ENCODE data around the gene ATP8B4.
A peak's percentile ranks its signal among the peaks of the same experiment; 100 is the strongest.
"Not testable (repeated sequence)": the region's sequence is repeated elsewhere in the genome, so short reads cannot be mapped to it uniquely, and the experiment has no call there.

The ATP8B4 gene

GRCh38 chr15:50009634-50010033, 109.4 kb downstream of the ATP8B4 start:
- no peak for DNase-seq (ENCODE audit: low spot score)

DNA sequence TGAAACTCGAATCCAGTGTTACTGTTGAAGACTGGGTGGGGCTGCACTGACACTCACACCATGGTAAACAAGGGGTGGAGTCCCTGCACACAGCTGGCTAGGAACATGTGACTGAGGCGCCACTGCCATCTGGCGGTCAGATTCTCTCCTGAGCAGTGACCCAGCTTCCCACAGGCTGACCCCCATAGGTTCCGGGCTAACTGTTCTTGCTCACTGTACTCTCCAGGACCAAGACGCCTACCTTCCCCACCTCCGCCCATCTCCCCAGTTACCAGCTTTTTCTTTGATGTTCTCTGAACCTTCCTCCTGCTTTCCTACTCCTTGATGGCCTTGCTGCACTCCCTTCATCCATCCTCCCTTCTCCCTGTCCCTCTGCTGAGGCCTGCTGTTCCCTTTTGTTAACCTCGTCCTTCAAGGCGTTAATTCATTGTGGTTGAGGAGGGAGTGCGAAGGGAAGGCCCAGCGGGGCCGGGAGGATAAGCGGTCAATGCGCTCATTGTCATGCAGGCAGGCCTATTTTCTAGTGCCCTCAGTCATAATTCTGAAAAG, 115.2 kb downstream of the ATP8B4 start:
- peak; percentile 63 for DNase-seq (ENCODE audit: low spot score)

- DNase-seq (ENCODE audit: low spot score): no peak
These were observed 127.4 kb downstream of the ATP8B4 start for GRCh38 chr15:49991587-49991986.

DNA sequence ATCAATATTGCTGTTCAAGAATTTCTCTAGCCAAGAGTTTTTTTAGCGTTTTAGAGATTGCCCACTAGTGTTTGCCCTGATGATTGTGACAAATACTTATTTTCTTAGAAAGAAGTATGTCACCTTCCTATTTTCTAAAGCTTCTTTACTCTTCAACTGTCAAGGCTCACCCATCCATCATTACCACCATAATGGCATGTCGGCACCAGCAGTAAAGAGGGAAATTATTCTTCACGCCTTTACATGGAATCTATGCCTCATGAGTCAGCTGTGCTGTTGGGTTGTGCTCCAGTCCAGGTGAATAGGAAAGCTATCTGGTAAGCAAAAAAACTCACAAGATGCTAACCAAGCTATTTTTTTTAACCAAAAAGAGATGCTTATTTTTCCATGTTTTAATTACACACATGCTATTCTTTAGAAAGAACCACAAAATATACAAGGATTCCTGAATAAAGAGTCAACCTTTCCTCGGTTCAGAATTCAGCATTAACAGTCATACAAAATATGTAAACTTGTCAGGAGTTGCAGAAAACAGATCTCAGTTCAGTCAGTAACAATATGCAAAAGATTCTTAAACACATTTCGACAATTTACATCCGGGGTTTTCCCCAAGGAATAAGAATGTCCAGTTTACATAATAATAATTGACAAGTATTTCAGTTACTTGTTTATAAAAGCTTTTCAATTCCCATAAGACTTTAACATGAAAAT, 128.0 kb downstream of the ATP8B4 start:
- DNase-seq (ENCODE audit: low spot score): no peak

DNA sequence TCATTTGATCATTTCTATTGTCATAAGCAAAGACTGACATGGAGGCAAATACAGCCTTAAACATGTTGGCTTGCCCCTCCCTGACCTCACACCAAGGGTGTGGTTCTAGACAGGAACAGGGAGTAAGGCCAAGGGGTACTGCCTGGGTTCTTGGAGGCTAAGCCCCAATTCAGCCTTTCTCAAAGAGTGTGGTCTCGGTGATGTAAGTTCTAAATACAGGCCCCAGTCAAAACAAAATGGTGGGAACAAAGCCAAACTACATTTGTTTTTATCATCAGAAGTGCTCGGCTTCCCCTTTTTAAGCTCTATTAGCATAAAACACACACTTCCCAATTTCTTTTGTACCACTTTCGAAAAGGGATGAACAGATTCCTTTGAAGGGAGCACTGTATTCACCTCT, 129.5 kb downstream of the ATP8B4 start:
- no peak for DNase-seq (ENCODE audit: low spot score)

DNA sequence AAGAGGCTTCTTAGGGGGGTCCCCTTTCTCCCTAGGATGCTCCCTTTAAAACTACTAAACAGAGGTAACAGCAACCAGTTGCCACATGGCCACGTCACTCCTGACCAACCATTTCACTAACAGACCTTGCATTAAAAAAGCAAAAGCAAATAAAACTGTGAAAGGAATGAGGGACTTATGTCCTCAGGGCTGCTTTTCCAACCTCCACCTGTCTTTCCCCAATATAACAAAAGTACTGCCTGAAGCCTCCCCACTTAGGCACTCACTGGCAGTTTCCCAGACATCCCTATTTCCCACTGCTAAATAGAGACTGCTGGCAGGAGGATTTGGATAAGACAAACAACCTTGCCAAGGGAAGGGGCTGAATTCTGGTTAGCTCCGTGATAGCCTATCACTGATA, 130.3 kb downstream of the ATP8B4 start:
- DNase-seq (ENCODE audit: low spot score): no peak

- DNase-seq (ENCODE audit: low spot score): no peak
These were observed 131.1 kb downstream of the ATP8B4 start for GRCh38 chr15:49987896-49988295.

- DNase-seq (ENCODE audit: low spot score): no peak
These were observed 131.7 kb downstream of the ATP8B4 start for GRCh38 chr15:49987198-49987785.

DNA sequence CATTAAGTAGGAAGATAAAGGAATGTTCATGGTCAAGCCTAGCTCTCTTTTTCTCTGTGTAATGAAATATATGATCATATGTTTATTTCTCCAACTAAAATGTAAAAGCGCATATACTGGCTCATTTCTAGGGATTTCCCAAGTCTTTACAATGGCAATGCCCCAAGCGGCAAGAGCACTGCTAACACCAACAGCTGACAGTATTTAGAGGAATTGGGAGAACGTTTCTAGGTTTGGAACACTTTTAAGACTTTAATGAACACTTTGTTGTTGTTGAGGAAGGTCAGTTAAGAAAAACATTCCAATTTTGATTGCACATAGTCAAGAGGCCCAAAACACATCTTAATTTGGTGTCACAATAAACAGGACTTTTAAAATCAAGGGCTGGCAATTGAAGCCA, 132.7 kb downstream of the ATP8B4 start:
- no peak for DNase-seq (ENCODE audit: low spot score)

- no peak for DNase-seq (ENCODE audit: low spot score)
These were observed 133.6 kb downstream of the ATP8B4 start for GRCh38 chr15:49985463-49985862.

GRCh38 chr15:49984436-49984835, 134.6 kb downstream of the ATP8B4 start:
- DNase-seq (ENCODE audit: low spot score): no peak

GRCh38 chr15:49982584-49982983, 136.4 kb downstream of the ATP8B4 start:
- DNase-seq (ENCODE audit: low spot score): no peak

DNA sequence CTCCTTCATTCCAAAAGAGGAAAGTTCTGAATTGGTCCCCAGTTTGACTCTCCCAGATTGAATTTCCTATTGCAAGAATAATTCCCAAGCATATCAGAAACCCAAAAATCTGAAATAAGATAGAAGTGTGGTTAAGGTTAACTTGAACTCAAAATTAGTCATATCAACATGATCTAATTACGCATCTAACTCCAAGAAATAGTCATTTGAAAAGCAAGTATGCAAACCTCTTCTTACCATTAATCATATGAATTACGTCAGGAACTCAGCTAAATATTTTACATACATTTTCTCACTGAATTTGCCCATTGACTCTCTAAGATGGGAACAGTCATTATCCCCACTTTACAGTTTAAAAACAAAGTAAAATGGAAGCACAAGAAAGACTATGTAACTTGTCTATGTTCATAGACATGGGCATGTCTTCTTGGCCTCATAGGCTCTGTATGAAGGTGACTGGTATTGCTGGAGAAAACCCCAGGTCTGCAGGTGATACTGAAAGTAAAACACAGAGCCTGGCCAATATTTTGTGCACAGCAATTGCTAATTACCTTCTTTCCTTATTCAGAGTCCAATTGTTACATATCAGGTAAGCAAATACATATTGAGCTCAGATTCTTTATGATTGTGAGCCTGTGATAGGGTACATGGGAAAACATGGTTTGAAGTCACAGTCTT, 139.2 kb downstream of the ATP8B4 start:
- DNase-seq (ENCODE audit: low spot score): no peak

DNA sequence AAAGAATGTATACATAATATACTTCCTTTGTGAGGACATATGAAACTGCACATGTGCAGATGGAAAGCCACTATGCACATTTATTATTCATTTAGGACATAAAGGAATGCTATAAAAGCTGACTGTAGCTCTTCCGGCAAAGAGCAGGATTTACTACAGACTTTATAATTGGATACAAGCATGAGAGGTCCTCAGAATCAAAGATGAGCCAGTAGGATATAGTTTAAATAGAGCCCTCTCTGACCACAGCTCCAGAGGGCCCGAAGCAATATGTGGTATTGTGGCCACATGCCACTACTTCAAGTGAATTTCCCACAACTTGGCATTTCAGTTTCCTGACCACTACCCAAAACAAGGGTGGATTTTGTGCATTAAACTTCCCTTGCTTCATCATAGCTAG, 140.9 kb downstream of the ATP8B4 start:
- no peak for DNase-seq (ENCODE audit: low spot score)

DNA sequence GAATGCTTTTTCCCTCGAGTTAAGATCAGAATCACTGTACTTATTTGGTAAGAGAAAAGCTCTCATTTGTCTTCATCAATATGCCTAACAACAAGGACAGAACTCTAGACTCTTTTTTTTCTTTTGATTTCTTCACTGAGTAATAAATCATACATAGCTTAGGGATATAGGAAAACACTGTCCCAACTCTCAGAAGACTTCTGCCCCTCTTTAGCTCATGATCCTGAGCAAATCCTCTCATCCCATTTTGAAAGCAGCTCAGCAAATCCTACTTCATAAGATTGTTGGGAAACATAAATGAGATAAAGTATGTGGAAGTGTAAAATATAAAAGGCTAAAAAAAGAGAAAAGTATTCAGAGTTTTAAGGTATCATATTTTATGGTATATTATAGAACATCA, 141.7 kb downstream of the ATP8B4 start:
- no peak for DNase-seq (ENCODE audit: low spot score)

DNA sequence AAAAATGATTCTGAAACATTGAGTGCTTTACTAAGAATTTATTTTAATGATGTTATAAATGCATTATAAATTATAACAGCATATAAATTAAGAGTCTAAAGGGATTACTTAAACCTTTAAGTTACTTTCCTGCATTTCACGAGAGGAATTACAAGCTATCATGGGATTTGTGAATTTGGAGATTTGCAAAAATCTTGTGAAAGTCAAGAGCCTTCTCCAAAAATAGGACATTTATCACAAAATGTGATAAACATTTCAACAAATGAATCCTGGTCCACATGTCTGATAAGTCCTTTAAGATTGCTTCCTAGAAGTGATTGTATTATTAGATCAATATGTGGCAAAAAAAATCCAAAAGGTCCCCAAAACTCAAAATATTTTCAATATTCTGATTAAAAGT, 154.5 kb downstream of the ATP8B4 start:
- DNase-seq (ENCODE audit: low spot score): no peak

GRCh38 chr15:49964061-49964460, 155.0 kb downstream of the ATP8B4 start:
- DNase-seq (ENCODE audit: low spot score): no peak

DNA sequence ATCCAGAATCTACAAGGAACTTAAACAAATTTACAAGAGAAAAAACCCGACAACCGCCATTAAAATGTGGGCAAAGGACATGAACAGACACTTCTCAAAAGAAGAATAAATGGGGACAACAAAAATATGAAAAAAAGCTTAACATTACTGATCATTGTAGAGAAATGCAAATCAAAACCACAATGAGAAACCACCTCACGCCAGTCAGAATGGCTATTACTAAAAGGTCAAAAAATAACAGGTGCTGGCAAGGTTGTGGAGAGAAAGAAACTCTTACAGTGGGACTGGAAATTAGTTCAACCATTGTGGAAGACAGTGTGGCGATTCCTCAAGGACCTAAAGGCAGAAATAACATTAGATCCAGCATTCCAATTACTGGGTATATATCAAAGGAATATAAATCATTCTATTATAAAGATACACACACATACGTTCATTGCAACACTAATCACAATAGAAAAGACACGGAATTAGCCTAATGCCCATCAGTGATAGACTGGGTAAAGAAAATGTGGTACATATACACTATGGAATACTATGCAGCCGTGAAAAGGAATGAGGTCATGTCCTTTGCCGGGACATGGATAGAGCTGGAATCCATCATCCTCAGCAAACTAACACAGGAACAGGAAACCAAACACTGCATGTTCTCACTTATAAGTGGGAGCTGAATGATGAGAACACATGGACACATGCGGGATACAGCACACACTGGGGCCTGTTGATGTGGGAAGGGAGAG, 155.8 kb downstream of the ATP8B4 start:
- DNase-seq (ENCODE audit: low spot score): not testable (repeated sequence)

- no peak for DNase-seq (ENCODE audit: low spot score)
These were observed 156.9 kb downstream of the ATP8B4 start for GRCh38 chr15:49962044-49962602.

DNA sequence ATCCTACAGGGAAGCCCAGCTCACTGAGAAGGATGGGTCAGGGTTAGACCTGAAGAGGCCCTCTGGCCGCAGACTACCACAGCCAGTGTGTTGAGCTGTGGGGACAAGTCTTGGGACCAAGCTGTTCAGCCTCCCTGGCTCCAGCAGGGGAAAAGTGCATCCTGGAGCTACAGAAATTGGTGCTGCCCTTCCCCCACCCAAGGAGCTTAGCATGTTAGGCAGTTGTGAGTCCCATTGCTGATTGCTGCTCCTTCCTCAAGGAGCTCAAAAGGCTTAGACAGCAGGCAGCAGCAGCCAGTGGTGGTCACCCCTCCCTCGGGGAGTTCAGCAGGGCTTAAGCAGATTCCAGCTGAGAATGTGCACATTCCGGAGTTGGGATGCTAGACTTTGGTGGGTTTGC, 165.6 kb downstream of the ATP8B4 start:
- DNase-seq (ENCODE audit: low spot score): no peak

DNA sequence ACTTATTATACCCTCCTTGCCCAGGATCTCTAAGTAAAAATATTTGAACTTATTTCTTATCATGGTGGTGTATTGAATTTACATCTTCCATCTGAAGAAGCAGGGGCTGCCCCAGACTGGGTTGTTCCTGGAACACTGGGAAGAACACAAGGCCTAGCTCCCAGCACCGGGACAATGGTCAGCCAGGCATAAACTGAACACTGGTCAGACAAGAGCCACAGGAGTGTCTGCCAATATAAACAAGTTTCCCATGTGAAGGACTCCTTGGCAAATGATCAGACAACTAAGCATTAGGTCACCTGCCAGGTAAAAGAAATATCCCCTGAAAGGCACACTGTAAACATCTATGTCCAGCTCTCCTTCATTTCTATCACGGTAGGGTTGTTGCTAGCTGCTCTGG, 172.4 kb downstream of the ATP8B4 start:
- DNase-seq (ENCODE audit: low spot score): no peak

- no peak for DNase-seq (ENCODE audit: low spot score)
These were observed 184.5 kb downstream of the ATP8B4 start for GRCh38 chr15:49934487-49934886.
